WTC11 (cell line): ENCODE results near the gene TMEM59L. TPM values are rescaled to one million over a fixed set of nuclear protein-coding genes. Genes with fewer than 3 reads are reported as not detected.

Experiments
- ATAC-seq: fragments of 200-7000 bp; cut with Tn5 transposase; 2 replicates; pipeline ENCODE4 v1.10.0; 2021; ENCODE audit warnings: mild to moderate bottlenecking, moderate library complexity
- CTCF ChIA-PET: fragments of 300-600 bp; sonication (Branson Sonifier 250); formaldehyde crosslinking; loops from one replicate; lab custom pipeline; 2021; ENCODE audit warnings: antibody characterized with exemption; lab: Charles Lee
- POLR2A ChIA-PET: fragments of 350-600 bp; sonication (Branson Sonifier 250); formaldehyde crosslinking; loops from one replicate; lab custom pipeline; 2021; ENCODE audit warnings: antibody characterized with exemption; lab: Charles Lee
- DNase-seq: peaks from one replicate; pipeline ENCODE4 v3.0.0; 2021; ENCODE audit warnings: low spot score
- H3K27ac Mint-ChIP-seq: 2 replicates; pipeline ENCODE4 v1.8.0; 2021; ENCODE audit warnings: mixed read lengths
- H3K27me3 Mint-ChIP-seq: 2 replicates; pipeline ENCODE4 v1.8.0; 2021; ENCODE audit warnings: low read depth, mild to moderate bottlenecking, moderate library complexity, mixed read lengths
- H3K36me3 Mint-ChIP-seq: 2 replicates; pipeline ENCODE4 v1.8.0; 2021; ENCODE audit warnings: mixed read lengths
- H3K4me1 Mint-ChIP-seq: 2 replicates; pipeline ENCODE4 v1.8.0; 2022; ENCODE audit warnings: mixed read lengths
- H3K4me3 Mint-ChIP-seq: 2 replicates; pipeline ENCODE4 v1.8.0; 2021; ENCODE audit warnings: mild to moderate bottlenecking, moderate library complexity, mixed read lengths
- H3K9me3 Mint-ChIP-seq: 2 replicates; pipeline ENCODE4 v1.8.0; 2021; ENCODE audit warnings: mixed read lengths
- AR ChIP-seq: fragments of 250-450 bp; sonication (Bioruptor Pico); IDR thresholded peaks from 2 replicates; pipeline ENCODE4 v1.9.0; 2021; ENCODE audit warnings: mild to moderate bottlenecking
- ATF2 ChIP-seq: sonication (generic); formaldehyde crosslinking; IDR thresholded peaks from 2 replicates; pipeline ENCODE4 v1.8.1; 2022; ENCODE audit warnings: low read depth, missing genetic modification reagents, borderline replicate concordance
- ELF4 ChIP-seq: sonication (generic); formaldehyde crosslinking; IDR thresholded peaks from 2 replicates; pipeline ENCODE4 v1.8.1; 2022; ENCODE audit warnings: low read depth, mild to moderate bottlenecking, moderate library complexity, missing genetic modification reagents
- ESRRA ChIP-seq: sonication (generic); formaldehyde crosslinking; IDR thresholded peaks from 2 replicates; pipeline ENCODE4 v1.8.1; 2022; ENCODE audit warnings: mild to moderate bottlenecking, missing genetic modification reagents, borderline replicate concordance
- ETV6 ChIP-seq: sonication (generic); formaldehyde crosslinking; IDR thresholded peaks from 2 replicates; pipeline ENCODE4 v1.8.1; 2022; ENCODE audit warnings: mild to moderate bottlenecking, missing genetic modification reagents
- FOXK1 ChIP-seq: sonication (generic); formaldehyde crosslinking; IDR thresholded peaks from 2 replicates; pipeline ENCODE4 v1.8.0; 2022; ENCODE audit warnings: mild to moderate bottlenecking, moderate library complexity, missing genetic modification reagents
- FOXP1 ChIP-seq: sonication (generic); formaldehyde crosslinking; IDR thresholded peaks from 2 replicates; pipeline ENCODE4 v1.8.0; 2022; ENCODE audit warnings: missing genetic modification reagents, mild to moderate bottlenecking, moderate library complexity, borderline replicate concordance
- FOXP4 ChIP-seq: sonication (generic); formaldehyde crosslinking; IDR thresholded peaks from 2 replicates; pipeline ENCODE4 v1.8.0; 2022; ENCODE audit warnings: mild to moderate bottlenecking, missing genetic modification reagents
- HMGA2 ChIP-seq: fragments of 250-450 bp; sonication (Bioruptor Pico); IDR thresholded peaks from 2 replicates; pipeline ENCODE4 v1.4.0; 2021; ENCODE audit warnings: mild to moderate bottlenecking, moderate library complexity
- NFATC4 ChIP-seq: fragments of 250-450 bp; sonication (Bioruptor Pico); IDR thresholded peaks from 2 replicates; pipeline ENCODE4 v1.9.0; 2021; ENCODE audit warnings: mild to moderate bottlenecking
- NFE2L1 ChIP-seq: sonication (generic); formaldehyde crosslinking; IDR thresholded peaks from 2 replicates; pipeline ENCODE4 v1.8.1; 2023; ENCODE audit warnings: missing genetic modification reagents
- RELA ChIP-seq: sonication (generic); formaldehyde crosslinking; IDR thresholded peaks from 2 replicates; pipeline ENCODE4 v1.8.1; 2022; ENCODE audit warnings: missing genetic modification reagents, mild to moderate bottlenecking, borderline replicate concordance
- SOX15 ChIP-seq: fragments of 250-450 bp; sonication (Bioruptor Pico); IDR thresholded peaks from 2 replicates; pipeline ENCODE4 v1.9.0; 2021; ENCODE audit warnings: mild to moderate bottlenecking
- ZBTB43 ChIP-seq: sonication (generic); formaldehyde crosslinking; IDR thresholded peaks from 2 replicates; pipeline ENCODE4 v1.8.1; 2023; ENCODE audit warnings: mild to moderate bottlenecking, missing genetic modification reagents
- ZNF121 ChIP-seq: sonication (generic); formaldehyde crosslinking; IDR thresholded peaks from 2 replicates; pipeline ENCODE4 v1.8.0; 2023; ENCODE audit warnings: missing genetic modification reagents
- ZNF138 ChIP-seq: sonication (generic); formaldehyde crosslinking; conservative IDR thresholded peaks from 2 replicates; pipeline ENCODE4 v1.8.1; 2022; ENCODE audit warnings: mild to moderate bottlenecking, moderate library complexity, missing genetic modification reagents
- ZNF232 ChIP-seq: sonication (generic); formaldehyde crosslinking; IDR thresholded peaks from 2 replicates; pipeline ENCODE4 v1.8.0; 2022; ENCODE audit warnings: mild to moderate bottlenecking, missing genetic modification reagents
- ZNF281 ChIP-seq: sonication (generic); formaldehyde crosslinking; IDR thresholded peaks from 2 replicates; pipeline ENCODE4 v1.8.0; 2023; ENCODE audit warnings: mild to moderate bottlenecking, missing genetic modification reagents
- ZNF317 ChIP-seq: sonication (generic); formaldehyde crosslinking; IDR thresholded peaks from 2 replicates; pipeline ENCODE4 v1.8.1; 2023; ENCODE audit warnings: low read depth, mild to moderate bottlenecking, moderate library complexity, missing genetic modification reagents, borderline replicate concordance
- ZNF423 ChIP-seq: fragments of 250-450 bp; sonication (Bioruptor Pico); IDR thresholded peaks from 2 replicates; pipeline ENCODE4 v2.1.2; 2022; ENCODE audit warnings: mild to moderate bottlenecking, moderate library complexity
- total RNA-seq: library from RNA; stranded (reverse); gene quantifications from 3 replicates; pipeline ENCODE4 v1.2.3, GENCODE V29; 2021
- TF ChIP-seq, protein P1 (sequence below): fragments of 250-450 bp; sonication (Bioruptor Pico); IDR thresholded peaks from 2 replicates; pipeline ENCODE4 v2.1.2; 2022; ENCODE audit warnings: mild to moderate bottlenecking, moderate library complexity
- TF ChIP-seq, protein P2 (sequence below): sonication (generic); formaldehyde crosslinking; IDR thresholded peaks from 2 replicates; pipeline ENCODE4 v1.8.1; 2022; ENCODE audit warnings: mild to moderate bottlenecking, moderate library complexity, missing genetic modification reagents

TMEM59L gene
- total RNA-seq, 1 experiment from 2014 or later = 14.8 TPM

DNA sequence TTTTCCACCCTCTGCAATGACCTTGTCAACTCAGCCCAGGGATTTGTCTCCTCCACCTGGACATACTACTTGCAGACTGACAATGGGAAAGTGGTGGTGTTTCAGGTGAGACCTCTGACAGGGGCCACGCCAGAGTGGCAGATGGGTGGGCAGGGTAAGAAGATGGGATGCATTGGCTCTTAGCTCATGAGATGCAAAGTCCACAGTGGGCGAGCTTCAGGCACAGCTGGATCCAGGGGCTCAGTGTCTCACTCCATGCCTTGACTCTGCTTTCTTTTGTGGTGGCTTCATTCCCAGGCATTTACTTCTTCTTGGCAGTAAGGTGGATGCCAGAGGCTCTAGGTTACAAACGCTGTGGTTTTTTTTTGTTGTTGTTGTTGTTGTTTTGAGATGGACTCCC is 3.4 kb downstream of the TMEM59L start (continued):
- no peak for TF ChIP-seq NFATC4 (CRISPR knock-in tag)

DNA sequence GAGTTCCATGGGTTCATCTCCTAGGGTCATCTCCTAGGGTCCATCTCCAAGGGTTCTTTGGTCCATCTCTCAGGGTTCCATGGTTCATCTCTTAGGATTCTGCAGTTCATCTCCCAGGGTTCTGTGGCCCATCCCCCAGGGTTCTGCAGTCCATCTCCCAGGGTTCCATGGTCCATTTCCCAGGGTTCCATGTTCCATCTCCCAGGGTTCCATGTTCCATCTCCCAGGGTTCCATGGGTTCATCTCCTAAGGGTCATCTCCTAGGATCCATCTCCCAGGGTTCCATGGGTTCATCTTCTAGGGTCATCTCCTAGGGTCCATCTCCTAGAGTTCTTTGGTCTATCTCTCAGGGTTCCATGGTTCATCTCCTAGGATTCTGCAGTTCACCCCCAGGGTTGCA is 4.9 kb downstream of the TMEM59L start:
- TF ChIP-seq, protein P1, sequence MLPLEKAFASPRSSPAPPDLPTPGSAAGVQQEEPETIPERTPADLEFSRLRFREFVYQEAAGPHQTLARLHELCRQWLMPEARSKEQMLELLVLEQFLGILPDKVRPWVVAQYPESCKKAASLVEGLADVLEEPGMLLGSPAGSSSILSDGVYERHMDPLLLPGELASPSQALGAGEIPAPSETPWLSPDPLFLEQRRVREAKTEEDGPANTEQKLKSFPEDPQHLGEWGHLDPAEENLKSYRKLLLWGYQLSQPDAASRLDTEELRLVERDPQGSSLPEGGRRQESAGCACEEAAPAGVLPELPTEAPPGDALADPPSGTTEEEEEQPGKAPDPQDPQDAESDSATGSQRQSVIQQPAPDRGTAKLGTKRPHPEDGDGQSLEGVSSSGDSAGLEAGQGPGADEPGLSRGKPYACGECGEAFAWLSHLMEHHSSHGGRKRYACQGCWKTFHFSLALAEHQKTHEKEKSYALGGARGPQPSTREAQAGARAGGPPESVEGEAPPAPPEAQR (CRISPR knock-in tag) = no peak
- TF ChIP-seq NFATC4 (CRISPR knock-in tag) (no peak), NFE2L1 (CRISPR knock-in tag) (no peak), ZNF232 (CRISPR knock-in tag) (no peak), ZNF138 (CRISPR knock-in tag) (no peak), ZBTB43 (CRISPR knock-in tag) (no peak), FOXP1 (CRISPR knock-in tag) (no peak), ZNF281 (CRISPR knock-in tag) (no peak), ATF2 (CRISPR knock-in tag) (no peak), ZNF317 (CRISPR knock-in tag) (no peak), HMGA2 (CRISPR knock-in tag) (no peak)
- ChIA-PET CTCF (no interaction called here), POLR2A (no interaction called here)
- Mint-ChIP-seq H3K9me3 (peaks cover 7% of the 10 kb centered on the region), H3K27ac (no peak overlapping the region), H3K36me3 (peaks cover 5% of the 10 kb centered on the region), H3K27me3 (peaks cover 40% of the 10 kb centered on the region), H3K4me3 (no peak overlapping the region), H3K4me1 (peaks cover 7% of the 10 kb centered on the region; the same call in 1 of the 2 replicates)
- ATAC-seq (no peak), DNase-seq (no peak)

- no peak for DNase-seq
- Mint-ChIP-seq H3K4me3 (no peak overlapping the region), H3K27ac (no peak overlapping the region), H3K4me1 (peaks cover 6% of the 10 kb centered on the region; the same call in 1 of the 2 replicates), H3K36me3 (peaks cover 5% of the 10 kb centered on the region), H3K27me3 (peaks cover 36% of the 10 kb centered on the region), H3K9me3 (peaks cover 7% of the 10 kb centered on the region)
- ChIA-PET CTCF (no interaction called here), POLR2A (no interaction called here)
- no peak for ATAC-seq
- TF ChIP-seq ELF4 (CRISPR knock-in tag) = no peak
- no peak for TF ChIP-seq RELA (CRISPR knock-in tag)
- TF ChIP-seq, protein P2, sequence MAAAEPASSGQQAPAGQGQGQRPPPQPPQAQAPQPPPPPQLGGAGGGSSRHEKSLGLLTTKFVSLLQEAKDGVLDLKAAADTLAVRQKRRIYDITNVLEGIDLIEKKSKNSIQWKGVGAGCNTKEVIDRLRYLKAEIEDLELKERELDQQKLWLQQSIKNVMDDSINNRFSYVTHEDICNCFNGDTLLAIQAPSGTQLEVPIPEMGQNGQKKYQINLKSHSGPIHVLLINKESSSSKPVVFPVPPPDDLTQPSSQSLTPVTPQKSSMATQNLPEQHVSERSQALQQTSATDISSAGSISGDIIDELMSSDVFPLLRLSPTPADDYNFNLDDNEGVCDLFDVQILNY (CRISPR knock-in tag) = no peak
- no peak for TF ChIP-seq FOXP4
- no peak for TF ChIP-seq ESRRA (CRISPR knock-in tag)
- no peak for TF ChIP-seq ZNF121 (CRISPR knock-in tag)
- no peak for TF ChIP-seq FOXK1
- no peak for TF ChIP-seq ETV6 (CRISPR knock-in tag)
- TF ChIP-seq AR (CRISPR knock-in tag) = no peak
- no peak for TF ChIP-seq ZNF423 (CRISPR knock-in tag)
- no peak for TF ChIP-seq SOX15 (CRISPR knock-in tag)
Measured at GRCh38 chr19:18618236-18618635, 5.6 kb downstream of the TMEM59L start.
